NCI-H82 (cell line): ENCODE measurements around the gene TOP2B.

Experiments
- DNase-seq: peaks from one replicate; lab custom pipeline; 2025; lab: John Stamatoyannopoulos, UW

The TOP2B gene

DNA sequence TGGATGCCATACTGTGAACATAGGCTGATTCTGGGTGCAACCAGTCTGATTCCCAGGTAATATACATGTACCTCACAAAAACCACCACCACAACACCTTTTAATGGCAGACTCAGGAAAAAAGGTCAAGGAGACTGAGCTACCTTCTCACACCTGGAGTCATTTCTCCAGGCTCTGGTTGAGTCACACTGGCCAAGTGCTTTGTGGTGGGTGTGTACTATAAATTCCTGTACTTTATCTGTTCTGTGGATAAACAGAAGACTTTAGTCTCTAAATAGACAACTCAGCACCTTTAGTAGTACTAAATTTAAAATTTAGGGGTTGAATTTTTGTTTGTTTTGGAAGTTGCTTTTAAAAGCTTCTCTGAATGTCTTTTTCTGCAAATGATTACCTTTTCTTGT lies 46.7 kb downstream of the TOP2B start:
- no peak for DNase-seq

DNA sequence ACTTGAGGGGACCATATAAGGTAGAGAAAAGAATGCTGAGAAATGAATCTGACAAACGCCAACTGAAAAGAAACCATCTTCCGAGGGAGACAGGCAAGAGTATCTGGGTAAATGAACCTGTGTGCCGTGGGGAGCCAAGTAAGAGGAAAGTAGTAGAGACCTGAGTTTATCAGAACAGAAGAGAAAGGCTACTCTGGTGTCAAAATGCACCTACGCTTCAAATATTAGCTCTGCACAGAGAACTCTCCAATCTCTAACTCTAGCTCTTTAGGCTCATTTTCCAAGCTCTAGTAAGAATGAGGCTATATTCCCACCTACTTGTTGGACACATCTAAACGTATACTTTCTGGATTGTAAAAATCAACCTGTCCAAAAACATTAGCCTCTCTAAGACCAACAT lies 53.5 kb downstream of the TOP2B start:
- no peak for DNase-seq

DNA sequence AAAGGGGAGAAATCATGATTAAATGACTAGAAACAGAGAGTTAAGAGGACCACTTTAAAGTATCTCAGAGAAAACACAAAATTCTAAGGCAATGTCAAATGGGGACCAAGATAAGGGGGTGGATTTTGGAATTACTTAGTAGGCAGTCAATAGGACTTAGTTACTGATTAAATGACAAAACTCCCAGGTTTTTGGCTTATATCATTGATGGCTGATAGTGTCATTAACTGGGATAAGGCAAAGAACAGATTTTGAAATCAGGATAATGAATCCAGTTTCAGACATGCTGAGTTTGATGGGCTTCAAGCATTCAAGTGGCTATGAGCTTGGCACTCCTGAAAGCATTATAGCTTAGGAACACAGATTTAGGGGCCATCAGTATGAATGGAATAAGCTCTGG lies 53.9 kb downstream of the TOP2B start:
- no peak for DNase-seq

DNA sequence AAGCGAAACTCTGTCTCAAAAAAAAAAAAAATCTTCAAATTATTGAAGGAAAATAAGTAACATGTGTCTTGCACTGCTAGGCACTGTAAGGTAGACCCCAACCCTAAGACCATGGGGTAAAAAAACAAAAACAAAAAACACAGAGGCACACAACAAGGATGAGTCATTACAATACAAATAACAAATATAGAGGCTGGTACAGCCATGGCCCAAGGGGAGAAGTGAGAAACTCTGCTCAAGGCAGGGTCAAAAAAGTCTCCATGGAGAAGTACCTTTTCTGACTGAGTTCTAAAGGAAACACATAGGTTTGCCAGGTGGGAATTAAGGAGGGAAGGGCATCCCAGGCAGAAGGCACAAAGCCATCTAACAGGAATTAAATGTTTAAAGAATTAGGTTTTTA lies 54.5 kb downstream of the TOP2B start:
- no peak for DNase-seq

DNA sequence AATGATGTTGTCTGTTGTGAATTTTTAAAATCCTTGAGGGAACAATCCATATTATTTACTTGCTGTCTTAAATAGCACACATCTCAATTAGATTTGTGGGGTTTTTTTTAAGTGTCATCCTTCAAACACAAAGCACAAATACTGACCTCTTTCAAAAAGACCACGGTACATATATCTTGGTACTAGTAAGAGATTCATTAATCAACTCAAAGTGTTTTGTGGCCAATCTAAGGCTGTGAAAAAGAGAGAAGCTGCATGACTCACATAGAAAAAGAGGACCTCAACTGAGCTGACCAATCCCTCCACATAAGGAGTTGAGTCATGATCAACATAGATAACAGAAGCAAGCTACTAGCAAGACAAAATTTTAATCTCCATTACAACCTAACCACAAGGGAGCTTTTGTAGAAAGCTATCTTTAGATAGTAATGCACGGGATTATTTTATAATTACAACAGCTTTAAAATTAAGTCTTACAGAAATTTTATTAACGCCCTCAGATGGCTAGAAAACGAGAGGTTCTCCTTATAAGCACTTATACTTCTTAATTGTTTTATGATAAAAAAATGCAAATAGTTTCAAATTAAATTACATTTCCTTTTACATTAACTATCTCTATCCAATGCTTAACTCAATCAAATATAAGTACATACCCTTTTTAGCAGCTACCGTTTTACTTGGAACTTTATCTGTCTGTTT lies 60.5 kb downstream of the TOP2B start:
- DNase-seq, result no peak

DNA sequence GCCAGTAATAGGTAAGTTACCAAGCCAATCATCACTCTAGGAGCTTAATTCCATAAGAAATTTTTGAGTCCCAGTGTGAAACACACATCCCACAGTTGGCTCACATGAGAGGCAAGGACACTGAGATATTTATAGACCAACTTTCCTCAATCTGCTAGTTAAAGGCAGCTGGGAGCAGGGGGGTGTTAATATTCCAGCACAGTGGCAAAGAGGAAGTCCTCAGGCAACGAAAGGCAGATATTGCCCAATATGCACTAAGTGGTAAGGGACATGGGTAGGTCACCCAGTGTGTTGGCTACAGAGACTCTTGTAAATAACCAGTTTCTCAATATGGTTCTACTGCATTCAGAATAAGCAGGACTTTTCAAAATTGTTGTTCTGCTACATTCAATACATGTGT lies 61.0 kb downstream of the TOP2B start:
- no peak for DNase-seq

DNA sequence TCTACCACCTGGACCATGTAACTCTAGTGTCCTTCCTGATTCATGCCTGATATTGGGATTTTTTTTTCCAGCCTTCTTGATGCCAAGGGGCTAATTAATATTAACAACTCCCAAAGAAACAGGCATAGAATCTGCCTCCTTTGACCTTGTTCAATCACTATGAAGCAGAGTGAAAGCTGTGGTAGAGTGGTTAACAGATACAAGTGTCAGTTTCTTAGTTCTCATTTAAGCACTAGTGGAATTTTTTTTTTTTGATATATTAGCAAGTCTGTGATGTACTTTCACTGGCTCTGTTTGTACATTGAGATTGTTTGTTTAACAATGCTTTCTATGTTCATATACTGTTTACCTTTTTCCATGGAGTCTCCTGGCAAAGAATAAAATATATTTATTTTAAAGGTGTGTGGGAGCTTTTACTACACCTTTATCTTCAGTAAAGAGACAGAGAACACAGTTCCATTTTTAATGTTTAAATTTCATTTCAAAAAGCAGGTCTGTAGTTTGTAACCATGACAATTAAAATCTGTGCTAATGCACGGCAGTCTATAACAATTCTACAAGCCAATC lies 67.1 kb downstream of the TOP2B start:
- no peak for DNase-seq

DNA sequence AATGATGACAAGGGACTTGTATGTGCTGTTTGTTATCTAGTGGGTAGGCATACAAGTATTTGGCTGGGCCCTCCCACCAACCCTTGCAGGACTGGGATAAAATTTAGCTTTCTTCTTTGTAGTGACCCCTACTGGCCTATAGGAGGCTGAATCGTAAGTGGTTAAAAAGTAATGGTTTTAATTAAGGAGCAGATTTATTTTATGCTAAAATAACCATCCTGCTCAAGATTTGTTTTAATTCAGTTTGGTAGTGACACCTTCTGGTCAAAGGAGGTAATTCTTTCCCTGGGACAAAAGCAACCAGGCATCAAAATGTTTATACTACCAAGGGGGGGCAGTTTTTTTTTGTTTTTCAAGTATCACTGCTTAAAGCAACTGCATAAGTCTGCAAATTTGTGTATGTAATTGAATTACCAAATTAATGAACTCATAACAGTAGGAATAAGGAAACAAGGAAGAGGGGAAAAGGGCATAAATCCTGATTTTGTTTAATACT lies 70.7 kb downstream of the TOP2B start:
- peak; percentile 27 for DNase-seq

DNA sequence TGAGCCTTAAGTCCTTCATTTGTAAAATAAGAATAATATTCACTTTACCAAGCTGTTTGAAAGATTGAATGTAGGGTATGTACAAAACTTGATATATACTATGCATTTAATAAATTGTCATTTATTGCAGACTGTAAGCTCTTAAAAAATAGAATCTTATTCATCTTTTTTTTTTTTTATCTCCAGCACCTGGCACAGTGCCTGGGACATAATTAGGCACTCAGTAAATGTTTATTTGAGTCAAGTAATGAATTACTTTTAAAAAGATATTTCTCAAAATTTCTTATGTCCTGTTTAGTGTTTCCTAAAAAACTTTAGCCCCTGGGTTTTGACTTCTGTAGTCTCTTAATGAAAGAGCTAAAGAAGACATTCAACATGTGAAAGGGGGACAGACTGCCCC lies 71.7 kb downstream of the TOP2B start:
- no peak for DNase-seq

DNA sequence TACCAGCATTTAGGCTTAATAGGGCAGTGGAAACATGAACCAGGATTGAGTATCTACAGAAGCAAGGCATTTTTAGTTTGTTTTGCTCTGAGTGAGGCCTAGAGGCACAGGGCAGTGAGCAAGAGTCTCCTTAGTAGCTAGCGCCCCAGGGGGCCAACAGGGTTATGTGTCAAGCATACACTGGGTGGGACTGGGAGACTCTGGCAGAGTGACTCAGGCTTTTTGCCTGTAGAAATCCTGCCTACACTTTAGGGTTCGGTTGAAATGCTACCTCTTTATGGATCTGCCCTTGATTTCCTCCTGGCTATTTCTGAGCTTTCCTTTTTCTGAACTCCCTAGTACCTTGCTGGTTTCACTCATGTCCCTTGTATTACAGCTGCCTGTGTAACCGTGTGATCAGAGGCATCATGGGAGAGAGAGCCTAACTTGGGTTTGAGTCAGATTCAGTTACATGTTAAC lies 72.2 kb downstream of the TOP2B start:
- peak; percentile 32 for DNase-seq

DNA sequence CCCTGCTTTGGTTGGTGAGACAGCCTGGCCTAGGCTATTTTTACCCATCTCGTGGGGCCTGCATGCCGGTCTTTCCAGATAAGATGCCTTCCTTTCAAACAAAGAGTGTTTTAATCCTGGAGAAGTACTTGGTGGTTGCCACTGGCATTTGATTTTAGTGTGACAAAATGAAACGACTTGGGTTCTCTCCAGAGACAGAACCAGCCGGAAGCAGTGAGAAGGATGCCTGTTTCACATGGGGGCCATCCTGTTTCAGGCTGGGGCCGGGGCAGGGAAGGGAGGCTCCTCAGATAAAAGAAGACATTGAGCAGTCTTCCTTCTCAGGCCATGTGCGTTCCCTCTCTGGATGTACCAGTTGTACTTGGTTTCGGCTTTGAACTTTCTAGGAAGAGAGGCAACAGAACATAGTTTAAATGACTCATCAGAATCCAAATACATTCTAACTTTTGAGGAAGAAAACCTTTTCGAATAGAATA lies 74.9 kb downstream of the TOP2B start:
- DNase-seq, result no peak

DNA sequence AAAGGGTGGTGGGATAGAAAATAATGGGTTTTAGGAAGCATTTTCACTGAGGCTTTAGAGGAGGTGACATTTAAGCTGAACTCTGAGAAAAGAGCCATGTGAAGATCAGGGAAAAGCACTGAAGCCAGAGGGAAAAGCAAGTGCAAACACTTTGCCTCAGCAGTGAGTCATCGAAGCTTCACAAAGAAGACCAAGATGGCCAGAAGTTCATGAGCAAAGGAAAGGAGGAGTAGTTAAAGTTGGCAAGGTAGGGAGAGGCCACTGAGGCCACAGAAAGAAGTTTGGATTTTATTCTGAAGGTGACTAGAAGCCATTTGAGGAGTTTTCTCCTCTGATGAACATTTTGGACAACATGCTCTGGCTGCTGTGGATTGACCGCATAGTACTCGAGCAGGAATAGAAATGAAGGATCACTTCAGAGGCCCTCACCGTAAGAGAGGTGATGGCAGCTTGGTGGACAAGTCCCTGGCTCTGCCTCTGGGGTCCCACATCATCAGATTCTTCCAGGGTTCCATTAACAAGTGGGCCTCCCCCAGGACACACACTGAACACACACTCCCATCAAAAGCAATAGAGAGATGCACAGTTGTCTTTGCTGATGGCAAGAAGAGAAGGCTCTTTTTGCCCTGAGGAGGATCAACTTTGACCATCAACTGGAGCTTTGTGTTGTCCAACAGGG lies 75.5 kb downstream of the TOP2B start:
- DNase-seq, result no peak

DNA sequence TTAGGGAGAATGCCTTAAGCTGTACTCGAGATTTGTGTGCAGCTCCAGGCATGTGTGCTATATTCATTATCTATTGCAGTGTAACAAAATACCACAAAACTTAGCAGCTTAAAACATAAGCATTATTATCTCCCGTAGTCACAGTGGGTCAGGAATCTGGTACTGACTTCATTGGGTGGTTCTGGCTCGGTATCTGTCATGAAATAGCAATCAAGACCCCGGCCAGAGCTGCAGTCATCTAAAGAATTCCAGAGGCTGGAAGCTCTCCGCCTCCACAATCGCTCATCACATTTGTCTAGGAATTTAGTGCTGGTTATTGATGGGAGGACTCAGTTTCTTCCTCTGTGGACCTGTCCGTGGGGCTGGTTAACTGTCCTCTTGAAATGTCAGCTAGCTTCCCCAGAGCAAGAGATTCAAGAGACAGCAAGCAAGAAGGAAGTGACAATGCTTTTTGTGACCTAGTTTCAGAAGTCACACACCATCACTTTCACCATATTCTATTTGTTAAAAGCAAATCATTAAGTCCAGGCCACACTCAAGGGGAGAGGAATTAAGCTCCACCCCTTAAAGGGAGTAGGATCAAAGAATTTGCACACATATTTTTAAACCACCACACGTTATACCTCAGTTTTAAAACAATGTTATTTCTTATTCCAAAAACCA lies 76.1 kb downstream of the TOP2B start:
- no peak for DNase-seq

DNA sequence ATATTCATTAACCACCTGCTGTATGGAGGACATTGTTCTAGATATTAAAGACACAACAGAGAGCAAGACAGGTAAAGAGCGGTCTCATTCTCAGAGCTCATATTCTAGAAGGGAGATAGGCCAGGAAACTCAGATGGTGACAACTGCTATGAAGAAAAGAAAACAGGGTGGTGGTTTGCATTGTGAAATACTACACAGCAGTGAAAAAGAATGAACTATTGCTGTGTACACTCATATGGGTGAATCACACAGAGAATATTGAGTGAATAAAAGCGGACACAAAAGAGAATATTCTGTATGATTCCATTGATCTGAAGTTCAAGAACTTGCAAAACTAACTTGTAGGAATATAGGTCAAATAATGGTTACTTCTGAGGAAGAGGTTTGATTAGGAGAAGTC lies 76.7 kb downstream of the TOP2B start:
- no peak for DNase-seq

DNA sequence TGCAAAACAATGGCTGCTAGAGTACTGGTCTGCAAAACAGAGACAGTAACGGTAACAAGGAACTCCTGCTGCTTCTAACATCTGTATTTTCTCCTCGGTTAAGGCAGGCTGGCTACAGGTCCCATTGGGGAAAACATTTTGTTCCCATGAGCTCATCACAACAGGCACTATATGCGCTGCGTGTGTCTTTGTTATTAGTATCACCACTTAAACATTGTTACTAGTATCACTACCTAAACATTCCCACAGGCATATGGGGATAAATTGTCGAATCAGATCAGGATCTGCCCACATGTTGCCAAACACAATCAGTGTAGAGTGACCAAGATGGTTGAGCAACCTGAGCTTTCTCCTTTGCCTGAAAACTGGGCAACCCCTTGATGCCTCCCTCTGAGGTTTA lies 77.2 kb downstream of the TOP2B start:
- DNase-seq, result no peak

DNA sequence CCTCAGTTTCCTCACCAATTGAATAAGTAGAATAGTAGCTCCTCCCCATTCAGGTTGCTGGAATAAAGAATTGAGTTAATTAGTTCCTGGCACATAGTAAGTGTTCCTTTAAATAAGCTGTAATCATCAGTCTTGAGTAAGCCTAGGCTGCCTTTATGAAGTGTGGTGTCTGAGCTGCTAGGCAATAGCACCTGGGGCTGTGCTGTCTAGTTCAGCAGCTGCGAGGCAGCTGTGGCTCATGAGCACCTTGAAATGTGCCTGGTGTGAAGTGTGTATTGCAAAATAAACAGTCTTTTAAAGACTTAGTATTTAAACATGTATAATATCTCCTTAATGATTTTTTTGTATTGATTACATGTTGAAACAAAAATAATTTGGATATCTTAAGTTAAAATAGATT lies 77.6 kb downstream of the TOP2B start:
- DNase-seq, result no peak

DNA sequence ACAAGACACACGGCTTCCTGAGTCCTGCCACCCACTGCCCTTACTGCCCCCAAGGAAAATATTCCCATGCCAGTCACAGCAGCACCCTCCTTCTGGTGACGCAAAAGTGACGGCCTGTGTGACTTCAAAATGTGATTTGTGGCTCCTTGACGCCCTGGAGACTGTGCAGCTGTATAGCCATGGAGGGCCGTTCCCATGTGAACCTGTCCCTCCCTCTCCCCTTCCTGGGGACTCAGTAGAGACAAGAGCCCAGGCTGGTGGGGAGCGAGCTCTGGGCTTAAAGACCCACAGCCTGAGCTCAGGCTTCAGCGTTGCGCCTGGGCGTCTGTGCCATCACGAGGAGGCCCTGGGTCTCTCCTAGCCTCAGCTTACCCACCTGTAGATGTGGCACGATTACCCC lies 78.2 kb downstream of the TOP2B start:
- no peak for DNase-seq

DNA sequence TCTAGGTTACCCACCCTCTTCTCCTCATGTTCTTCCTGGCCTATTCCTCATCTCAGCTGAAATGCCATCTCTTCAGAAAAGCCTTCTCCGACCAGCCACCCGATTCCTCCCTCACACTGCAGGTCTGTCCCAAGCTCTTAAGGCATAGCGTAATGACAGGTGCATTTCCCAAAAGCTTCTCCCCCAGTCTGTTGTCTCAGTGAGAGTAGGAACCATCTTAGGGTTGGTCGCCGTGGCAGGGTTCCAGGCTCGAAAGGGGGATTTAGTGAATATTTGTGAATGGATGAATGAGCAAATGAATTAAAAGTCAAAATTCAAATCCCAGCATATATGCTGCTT lies 78.6 kb downstream of the TOP2B start:
- DNase-seq, result no peak

DNA sequence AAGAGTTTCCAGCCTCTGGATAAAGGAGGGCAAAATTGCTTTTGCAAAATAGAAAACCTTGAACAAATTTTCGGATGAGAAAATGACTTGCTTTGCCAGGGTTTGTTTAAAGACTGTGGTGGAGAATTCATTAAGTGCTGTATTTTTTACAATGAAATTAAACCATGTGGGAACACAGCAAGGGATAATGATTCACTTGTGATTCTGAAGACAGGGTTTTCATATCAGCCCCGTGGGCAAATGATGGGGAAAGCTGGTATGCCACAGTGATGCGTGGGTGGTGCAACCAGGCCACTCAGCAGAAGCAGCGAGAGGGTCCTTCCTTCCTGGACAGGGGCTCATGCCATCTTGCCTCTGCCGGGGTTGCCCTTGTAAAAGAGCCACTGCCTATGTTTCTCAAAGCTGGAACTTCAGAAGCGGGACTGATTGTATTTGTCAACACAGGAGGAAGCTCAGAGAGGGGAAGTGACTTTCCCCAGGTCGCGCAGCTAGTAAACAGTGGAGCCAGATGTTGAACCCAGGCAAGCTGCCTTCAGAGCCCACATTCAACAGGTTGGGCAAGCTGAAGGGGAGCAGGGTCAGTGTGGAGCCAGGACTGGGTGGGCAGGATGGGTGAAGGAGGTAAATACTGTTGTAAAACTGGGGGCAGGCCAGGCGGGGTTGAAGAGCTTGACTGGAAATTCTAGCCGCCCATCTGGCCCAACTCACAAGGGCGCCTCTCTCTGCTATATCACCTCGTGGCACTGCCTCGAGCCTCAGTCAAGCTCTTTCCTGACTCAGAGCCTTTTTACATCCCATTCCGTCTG lies 79.1 kb downstream of the TOP2B start:
- no peak for DNase-seq

DNA sequence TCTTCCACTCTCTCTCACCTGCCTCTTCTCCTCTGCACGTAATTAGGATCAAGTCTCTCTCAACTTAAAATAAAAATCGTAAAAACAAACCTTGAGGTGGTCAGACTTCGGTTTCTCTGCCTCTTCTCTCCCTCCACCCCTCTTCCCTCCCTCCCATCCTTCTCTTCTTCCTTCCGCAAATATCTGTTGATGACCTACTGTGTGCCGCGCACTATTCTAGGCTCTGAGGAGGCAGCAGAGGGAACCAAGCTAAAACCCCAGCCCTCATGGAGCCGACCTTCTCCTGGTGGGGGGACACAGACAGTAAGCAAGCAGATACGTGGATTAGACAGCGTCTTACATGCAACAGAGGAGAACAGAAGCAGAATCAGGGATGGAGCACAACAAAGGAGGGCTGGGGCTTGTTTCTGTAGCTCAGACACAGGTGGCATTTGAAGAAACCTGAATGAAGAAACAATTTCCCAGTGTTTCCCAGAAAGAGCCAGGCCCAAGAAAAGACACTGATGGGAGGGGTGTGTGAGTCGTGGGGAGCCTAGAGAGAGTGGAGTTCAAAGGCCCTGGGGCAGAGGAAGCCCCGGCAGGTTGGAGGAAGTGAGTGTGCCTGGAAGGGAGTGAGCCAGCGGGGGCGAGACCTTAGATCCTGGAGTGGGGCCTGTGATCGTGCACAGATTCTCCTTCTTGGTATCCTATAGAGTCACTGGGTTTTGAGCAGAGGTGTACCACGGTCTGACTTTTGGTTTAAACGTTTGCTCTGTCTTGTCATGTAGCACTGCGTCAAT lies 80.5 kb downstream of the TOP2B start:
- DNase-seq, result no peak

DNA sequence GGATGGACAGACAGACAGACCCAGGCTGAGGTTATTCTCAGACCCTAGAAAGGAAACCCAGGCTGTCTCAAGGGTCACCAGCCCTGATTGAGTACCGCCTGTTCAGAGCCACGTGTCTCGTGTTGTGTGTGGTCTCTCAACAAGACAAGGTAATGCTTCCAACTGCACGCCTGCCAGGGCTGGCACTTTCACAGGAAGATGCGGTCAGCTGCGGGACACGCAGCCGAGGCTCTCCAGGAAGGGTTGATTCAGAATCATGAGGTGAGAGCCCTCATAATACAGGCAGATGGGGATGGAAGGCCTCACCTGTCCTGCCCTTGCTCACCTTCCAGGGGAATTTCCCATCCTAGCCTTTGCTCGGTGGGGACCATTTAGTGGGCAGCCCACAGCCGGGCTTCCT lies 81.4 kb downstream of the TOP2B start:
- DNase-seq, result no peak
